Measurements from ENCODE around the gene KIF27.
"Not testable (repeated sequence)": the region's sequence is repeated elsewhere in the genome, so short reads cannot be mapped to it uniquely, and the experiment has no call there.

Gene KIF27

GRCh38 chr9:83804454-83804853 lies 116.8 kb downstream of the KIF27 start:
- DNase-seq: not testable (repeated sequence)

- not testable (repeated sequence) for DNase-seq
Observed at GRCh38 chr9:83803941-83804340, 117.3 kb downstream of the KIF27 start.

- no peak for DNase-seq
Observed at GRCh38 chr9:83800236-83801033, 120.8 kb downstream of the KIF27 start.

GRCh38 chr9:83794051-83794450 lies 127.2 kb downstream of the KIF27 start:
- no peak for DNase-seq

GRCh38 chr9:83792746-83793145 lies 128.5 kb downstream of the KIF27 start:
- peak; percentile 5 for DNase-seq
